Hepatic stellate cell (primary cell): ENCODE measurements around the gene G0S2.

Source experiments
- DNase-seq: peaks from one replicate; pipeline ENCODE4 v3.0.0; 2011; ENCODE audit warnings: low spot score

G0S2 gene

DNA sequence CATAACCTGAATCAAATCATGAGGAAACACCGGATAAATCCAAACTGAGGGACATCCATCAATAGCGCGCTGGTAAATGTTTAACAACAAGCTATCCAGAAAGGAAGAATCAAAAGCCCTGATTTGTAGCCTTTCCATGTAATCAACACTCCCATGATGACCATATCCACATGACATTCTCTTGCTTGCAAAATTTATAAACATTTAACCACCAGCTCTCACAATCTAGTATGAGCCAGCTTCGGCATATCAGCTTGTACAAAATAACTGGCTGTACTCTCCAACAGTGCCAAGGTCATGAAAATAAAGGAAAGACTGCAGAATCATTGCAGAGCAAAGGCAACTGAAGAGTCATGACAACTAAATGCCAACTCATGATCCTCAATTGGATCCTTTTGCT lies 45.1 kb downstream of the G0S2 start:
- DNase-seq: no peak

DNA sequence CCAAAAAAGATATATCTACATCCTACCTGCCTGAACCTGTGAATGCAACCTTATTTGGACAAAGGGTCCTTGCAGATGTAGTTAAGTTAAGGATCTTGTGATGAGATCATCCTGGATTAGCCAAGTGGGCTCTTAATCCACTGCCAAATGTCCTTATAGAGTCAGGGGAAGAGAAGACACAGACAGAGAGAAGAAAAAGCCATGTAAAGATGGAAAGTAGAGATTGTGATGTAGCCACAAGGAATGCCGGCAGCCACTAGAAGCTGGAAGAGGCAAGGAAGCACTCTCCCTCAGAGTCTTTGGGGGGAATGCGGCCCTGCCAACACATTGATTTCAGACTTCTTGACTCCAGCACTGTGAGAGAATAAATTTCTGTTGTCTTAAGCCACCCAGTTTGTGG lies 45.6 kb downstream of the G0S2 start:
- DNase-seq: no peak

- no peak for DNase-seq
Observed at GRCh38 chr1:209721323-209721722, 46.1 kb downstream of the G0S2 start.

GRCh38 chr1:209723265-209723664 lies 48.1 kb downstream of the G0S2 start:
- no peak for DNase-seq

DNA sequence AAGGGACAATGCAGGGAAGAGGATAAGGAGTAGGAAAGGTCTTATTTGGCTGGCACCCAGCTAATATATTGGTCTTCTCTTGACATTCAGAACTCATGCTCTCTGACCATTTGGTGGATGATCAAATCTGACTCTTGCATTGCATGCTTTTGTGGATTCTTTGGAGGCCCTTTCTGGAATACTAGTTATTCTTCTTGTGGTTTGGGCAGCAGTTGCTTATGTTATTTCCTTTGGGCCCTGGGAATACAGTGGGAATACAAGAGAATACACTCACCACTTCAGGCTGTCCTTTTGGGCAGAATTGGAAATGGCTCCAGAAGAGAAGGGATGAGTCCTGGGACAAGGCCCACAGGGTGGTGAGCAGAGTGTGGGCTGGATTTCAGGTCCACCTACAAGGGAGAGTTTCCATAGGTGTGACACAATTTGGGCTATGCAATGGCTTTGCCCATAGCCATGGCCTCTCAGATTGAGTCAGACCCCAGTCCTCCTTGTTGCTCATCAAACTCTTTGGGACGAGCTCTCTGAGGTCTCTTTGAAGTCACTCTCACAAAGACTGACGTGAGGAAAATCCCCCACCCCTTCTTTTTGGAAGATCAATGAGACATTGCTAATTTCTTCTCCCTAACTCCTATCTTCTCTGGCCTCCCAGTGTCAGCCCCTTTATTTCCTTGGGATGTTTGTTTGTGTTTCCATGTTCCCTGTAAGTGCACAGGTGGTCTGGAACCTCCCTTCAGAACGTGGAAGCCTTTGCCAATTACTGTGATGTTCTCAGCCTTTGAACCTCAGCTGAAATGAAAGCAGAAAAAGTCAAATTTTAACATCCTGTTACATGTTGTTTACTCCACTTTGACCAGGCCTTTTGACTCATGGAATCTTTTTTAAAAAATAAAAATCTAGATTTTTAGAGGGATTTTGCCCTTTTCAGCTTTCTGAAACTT lies 48.8 kb downstream of the G0S2 start:
- DNase-seq: no peak
